DND-41 (cell line): ENCODE measurements around the gene CCDC192.

Source experiments
- CTCF ChIP-seq: IDR thresholded peaks from 2 replicates; pipeline ENCODE4 v1.5.1; 2012; ENCODE audit warnings: borderline replicate concordance, low read length, moderate library complexity, mild to moderate bottlenecking; ENCODE audit not compliant: poor library complexity, severe bottlenecking; ENCODE audit errors: extremely low read depth
- EZH2 ChIP-seq: IDR thresholded peaks from 3 replicates; pipeline ENCODE4 v1.6.1; 2012; ENCODE audit warnings: borderline replicate concordance, low read depth, mild to moderate bottlenecking, moderate library complexity, low read length, inconsistent platforms; ENCODE audit not compliant: severe bottlenecking

GRCh38 chr5:127958421-127959011 is 255.3 kb downstream of the CCDC192 start:
- no peak for TF ChIP-seq EZH2
- no peak for TF ChIP-seq CTCF
